Embryonic facial prominence (tissue), 1 donor: Measurements from ENCODE around the gene RASA3.

Experiments used
- DNase-seq: peaks from one replicate; pipeline ENCODE4 v3.0.0-alpha.2; 2016; ENCODE audit errors: extremely low spot score

The RASA3 gene

DNA sequence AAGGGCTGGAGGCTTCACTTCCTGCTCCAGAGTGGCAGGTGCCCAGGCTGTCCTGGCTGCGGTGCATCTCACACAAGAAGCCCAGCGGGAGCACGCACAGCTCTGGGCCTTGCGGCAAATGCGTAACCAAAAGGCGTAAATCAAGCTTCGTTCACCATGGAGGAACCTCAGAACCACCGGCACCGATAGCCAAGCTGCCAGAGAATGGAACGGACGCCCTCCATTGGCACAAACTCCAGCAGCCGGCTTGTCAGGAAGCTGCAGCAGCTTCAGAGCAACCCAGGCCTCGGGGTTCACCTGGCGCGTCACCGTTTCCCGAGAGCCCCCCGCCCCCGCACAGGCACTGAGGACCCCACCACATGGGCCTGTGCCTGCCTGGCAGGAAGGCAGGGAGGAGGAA lies 76.7 kb downstream of the RASA3 start:
- no peak for DNase-seq

DNA sequence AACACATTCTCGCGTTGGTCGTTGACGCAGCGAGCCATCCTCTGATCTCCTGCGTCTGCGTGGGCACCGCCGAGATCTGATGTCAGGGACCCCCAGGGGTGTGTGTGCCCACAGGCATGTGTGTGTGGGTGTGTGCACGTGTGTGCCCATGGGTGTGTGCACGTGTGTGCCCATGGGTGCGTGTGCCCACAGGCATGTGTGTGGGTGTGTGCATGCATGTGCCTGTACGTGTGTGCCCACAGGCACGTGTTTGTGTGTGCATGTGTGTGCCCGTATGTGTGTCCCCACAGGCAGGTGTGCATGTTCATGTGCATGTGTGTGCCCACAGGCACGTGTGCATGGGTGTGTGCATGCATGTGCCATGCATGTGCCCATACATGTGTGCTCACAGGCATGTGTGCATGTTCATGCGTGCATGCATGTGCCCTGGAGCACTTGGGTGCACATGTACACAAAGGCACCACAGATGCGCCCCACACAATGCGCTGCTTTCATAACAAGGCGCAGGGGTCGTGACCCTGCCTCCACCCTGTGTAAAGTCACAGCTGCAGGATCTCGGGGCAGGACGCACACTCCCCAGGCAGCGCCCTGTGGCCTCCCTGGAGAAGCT lies 77.5 kb downstream of the RASA3 start:
- no peak for DNase-seq

DNA sequence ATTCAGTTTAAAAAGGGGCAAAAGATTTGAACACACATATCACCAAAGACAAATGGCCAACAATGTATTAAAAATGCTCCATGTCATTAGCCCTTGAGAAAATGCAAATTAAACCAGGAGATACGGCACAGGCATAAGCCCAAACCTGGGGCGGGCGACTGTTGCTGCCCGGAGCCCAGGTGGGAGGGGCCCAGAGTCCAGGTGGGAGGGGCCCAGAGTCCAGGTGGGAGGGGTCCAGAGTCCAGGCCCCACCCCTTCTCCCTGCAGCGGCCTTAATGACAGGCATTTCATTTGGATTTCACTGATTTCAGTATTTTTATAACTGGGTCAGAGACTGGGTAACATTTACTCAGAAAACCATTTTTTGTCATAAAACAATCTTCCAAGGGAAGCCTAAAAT lies 78.2 kb downstream of the RASA3 start:
- DNase-seq = no peak

DNA sequence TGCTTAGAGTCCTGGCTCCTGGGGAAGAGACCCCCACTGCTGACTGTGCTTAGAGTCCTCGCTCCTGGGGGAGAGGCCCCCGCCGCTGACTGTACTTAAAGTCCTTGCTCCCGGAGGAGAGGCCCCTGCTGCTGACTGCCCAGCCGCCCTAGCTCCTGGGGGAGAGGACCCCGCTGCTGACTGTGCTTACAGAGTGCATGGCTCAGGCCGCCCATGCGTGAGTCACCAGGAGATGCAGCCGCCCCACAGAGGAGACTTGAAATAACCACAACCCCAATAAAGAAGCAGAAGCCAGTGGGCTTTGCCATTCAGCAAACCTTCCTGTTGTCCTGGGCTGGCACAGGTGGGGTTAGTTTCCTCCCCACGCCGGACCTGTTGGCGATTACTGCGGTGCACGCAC lies 79.4 kb downstream of the RASA3 start:
- no peak for DNase-seq

DNA sequence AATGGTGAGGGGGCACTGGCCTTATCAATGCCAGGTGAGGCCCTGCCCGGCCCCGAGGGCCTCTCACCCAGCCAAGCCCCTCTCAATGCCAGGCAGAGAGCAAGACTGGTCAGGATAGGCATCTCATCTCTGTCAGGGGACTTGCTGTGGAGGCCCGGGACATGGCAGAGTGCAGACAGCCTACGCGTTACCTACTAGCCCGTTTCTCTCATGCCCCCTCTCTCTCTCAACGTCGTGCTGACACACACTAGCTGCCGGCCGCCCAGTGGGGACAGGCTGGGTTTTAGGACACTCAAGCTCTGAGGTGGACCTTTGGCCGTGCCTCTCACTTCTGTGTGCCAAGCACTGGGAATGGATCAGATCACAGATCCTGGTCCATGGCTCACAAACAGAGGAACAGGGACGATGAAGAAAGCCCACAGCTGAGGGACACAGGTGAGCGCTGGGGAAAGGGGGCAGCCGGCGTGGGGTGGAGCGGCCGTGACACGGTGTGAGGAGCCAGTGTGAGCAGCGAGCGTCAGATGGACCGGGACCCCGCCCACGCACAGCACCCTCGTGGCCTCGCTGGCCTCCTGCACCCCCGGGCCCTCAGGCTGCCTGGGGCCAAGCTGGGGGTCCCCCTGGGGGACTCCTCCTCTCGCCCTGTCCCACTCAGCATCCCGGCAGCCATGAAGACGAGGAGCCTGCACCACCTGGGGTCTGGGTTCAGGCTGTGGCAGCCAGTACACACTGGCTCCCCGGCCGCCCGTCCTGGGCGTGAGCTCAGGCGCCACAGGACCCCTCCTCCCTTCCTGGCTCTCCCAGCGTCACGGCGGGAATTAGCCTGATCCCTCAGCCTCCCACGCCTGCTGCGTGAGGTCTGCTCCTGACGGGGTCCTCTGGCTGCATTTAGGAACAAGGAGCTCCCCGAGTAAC lies 81.6 kb downstream of the RASA3 start:
- no peak for DNase-seq

DNA sequence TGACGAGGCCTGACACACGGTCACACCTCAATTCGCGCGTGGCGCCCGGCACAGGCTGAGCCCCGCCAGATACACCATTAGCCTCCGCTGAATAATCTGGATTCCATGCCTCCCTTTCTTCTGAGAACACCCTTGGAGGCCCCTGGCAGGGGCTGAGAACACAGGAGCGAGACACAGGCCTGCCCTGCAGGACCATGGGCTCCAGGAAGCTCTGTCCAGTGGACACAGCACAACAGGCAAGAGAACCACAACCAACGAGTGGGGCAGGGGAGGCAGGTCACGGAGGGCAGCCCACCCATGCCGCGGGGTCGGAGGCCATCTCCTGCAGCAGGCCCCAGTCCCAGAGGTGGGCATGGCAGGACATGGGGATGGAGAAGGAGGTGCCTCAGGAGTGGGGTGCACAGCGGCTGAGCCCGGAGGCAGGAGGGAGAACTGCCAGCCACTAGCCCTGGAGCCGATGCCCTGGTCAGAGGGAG lies 82.8 kb downstream of the RASA3 start:
- no peak for DNase-seq

GRCh38 chr13:114049026-114049425 lies 83.4 kb downstream of the RASA3 start:
- no peak for DNase-seq

GRCh38 chr13:114048443-114048842 lies 84.0 kb downstream of the RASA3 start:
- DNase-seq = no peak

DNA sequence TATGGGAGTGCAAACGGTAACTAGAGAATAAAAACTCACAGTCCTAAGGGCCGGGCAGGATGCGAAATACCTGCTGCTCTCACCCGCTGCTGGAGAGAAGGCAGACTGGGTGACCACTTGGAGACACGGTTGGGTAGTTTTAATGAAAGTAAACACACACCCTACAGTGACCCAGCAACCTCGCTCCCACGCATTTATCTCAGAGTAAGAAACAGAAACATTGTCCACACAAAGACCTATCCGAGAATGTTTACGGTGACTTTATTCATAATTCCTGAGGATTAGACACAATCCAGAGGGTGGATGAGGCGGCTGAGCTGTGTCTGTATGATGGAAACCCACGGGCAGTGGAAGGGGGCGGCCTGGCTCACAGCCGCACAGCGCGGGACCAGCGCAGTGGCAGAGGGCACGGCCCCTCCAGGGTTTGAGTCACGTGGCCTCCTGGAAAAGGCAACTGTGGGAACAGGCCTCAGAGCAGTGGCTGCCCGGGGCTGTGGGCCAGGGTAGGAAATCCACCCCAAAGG lies 85.0 kb downstream of the RASA3 start:
- DNase-seq = no peak

DNA sequence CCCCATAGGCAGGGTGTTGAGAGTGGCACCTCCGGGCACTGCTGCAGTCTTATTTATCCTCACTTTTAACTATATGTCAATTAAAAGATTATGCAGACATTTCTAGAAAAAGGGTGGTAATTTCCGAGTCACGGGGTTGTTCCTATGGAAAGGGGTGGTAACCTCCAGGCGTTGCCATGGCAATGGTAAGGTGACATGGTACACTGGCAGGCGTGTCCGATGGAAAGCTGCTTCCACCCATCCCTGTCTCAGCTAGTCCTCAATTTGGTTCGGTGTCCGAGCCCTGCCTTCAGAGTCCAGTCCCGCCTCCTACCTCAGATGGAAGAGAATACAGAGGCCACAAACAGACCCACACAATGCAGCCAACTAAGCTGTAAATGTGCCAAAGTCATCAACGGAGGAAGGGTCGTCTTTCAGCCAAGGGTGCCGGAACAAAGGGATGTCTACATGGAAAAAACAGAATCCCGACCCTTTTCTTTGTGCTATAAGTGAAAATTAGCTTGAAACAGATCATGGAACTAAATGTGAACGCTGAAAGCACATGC lies 85.9 kb downstream of the RASA3 start:
- DNase-seq = no peak

GRCh38 chr13:114045113-114045735 lies 87.2 kb downstream of the RASA3 start:
- DNase-seq = no peak

- DNase-seq = no peak
Measured at GRCh38 chr13:114044486-114044885, 87.9 kb downstream of the RASA3 start.

GRCh38 chr13:114043421-114044053 lies 88.9 kb downstream of the RASA3 start:
- DNase-seq = no peak

DNA sequence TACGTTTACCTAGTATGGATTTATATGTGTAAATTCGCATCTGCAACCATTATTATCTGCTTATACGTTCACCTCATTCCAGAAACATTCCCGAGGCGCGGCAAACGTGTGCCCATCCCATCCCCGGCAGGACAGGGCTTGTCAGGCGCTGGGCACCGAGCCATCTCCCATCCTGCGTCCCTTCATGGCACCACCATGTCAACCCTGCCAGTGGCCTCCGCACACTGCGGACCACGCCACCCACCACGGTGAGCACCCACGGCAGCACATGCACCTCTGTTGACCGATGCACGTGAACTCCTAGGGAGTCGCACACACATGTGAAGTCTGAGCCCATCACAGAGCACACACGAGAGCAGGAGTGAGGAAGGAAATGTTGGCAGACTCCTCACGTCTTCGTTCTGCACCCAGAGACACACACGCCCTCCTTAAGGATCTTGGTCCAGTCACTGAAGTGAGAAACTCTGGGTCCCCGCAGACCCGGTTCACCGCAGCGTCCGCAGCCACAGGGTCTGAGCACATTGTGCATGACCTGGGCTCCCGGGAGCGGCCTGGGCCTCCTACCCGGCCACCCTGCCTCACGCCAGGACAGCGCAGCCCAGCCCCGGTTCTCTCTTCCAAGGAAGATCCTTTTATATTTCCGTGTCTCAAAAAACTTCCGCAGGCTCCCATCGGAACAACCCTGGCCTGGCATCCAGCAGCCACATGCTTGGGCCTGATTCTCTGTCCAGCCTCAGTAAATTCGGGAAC lies 90.2 kb downstream of the RASA3 start:
- DNase-seq = no peak

DNA sequence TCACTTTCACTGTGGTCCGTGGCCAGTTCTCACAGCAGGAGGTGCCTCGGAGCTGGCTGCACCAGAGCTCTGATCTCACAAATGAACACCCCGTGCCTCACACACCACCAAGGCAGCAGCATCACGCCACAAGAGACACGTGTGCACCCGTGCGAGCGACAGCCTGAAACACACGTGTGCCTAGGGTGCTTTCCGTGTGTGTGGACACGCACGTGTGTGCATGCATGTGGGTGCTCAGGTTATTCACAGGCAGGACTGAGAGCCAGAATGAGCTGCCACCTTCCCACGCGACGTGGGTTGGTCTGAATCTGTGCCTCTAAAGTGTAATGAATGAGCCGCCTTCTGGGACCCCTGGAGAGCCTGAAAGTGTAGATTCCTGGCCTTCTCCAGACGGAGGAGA lies 90.9 kb downstream of the RASA3 start:
- DNase-seq = no peak

DNA sequence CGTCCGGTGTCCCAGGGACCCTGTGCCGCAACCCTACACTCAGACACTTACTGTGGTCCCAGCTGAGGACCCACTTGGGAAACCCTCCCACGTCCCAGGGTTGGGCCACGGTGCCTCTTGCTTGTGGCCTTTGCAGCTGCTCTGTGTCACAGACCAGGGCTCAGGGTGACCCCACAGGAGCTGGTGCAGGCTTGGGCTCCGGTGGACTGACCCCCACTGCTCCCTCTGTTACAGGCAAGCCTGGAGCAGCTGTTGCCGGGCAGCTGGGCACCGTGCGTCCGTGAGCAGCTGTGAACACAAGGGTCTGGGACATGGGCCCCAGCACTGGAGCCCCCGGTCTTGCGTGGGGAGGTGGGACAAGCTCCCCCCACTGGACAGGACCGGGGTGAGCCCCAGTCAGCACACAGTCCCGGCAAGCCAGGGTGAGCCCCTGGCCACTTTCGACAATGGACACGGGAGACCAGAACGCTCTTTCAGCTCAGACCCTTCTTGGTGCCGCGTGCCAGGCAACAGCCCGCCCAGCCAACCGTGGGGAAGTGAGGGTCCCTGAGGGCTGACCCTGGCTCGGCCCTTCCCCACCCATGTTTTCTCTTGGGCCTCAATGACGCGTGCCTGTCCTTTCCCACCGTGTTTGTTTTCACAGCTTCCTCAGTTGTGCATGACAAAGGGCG lies 92.8 kb downstream of the RASA3 start:
- DNase-seq = no peak

DNA sequence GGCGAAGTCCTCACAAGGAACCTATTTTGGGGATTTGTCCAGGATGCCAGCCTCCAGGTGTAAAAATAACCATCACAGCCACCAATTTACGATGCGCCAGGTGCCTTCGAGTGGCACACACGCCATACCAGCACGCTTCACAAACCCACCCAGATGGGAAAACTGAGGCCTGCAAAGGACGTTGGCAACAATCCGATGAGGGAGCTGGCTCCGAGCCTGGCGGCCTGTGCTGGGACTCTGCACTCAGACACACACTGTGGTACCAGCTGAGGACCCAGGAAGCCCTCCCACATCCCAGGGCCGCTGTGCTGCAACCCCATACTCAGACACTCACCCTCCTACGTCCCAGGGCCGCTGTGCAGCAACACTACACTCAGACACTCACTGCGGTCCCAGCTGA lies 93.5 kb downstream of the RASA3 start:
- no peak for DNase-seq

DNA sequence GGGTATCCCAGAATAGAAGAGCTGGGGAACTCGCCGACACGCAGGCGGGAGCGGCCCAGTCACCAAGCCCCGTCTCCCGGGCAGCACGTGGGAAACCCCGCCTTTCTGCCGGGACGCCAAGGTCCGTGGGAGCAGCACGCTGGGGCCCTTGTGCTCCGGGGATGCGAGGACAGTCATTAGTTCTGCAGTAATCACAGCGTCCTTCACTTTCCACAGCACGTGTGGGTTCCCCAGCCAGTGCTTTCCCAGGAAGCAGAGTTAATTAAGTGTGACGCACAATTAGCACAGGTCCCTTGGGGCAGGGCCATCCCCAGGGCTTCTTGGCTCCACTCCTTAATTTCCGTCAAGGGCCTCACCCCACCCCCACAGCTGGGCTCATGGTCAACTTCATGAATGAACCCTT lies 94.2 kb downstream of the RASA3 start:
- DNase-seq = no peak

DNA sequence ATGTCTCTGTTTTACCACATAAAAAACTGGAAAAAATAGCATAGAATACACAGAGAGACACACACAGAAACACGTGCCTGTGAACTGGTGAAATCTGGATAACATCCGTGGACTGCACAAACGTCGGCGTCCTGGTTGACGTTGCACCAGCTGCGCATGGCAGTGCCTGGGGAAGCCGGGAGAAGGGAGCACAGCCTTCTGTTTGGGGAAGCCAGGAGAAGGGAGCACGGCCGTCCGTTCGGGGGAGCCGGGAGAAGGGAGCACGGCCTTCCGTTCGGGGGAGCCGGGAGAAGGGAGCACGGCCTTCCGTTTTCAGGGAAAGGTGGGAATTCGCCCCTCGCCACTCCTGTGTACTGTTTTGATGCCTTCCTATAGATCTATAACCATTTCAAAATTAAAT lies 94.7 kb downstream of the RASA3 start:
- DNase-seq = no peak
